B cell (primary cell): ENCODE data around the gene RNF10. TPM values are rescaled to one million over a fixed set of nuclear protein-coding genes. Genes with fewer than 3 reads are reported as not detected.

Experiments
- ATAC-seq: fragments of 200-7000 bp; cut with Tn5 transposase; one replicate; pipeline ENCODE4 v1.10.0; 2021; ENCODE audit warnings: low read depth, mild to moderate bottlenecking, moderate number of reproducible peaks, moderate library complexity
- CTCF ChIA-PET: fragments of 350-600 bp; sonication (Branson Sonifier 250); formaldehyde crosslinking; loops from one replicate; lab custom pipeline; 2021; ENCODE audit warnings: antibody characterized with exemption, inconsistent platforms; lab: Charles Lee
- POLR2A ChIA-PET: fragments of 350-600 bp; sonication (Branson Sonifier 250); formaldehyde crosslinking; loops from one replicate; lab custom pipeline; 2021; ENCODE audit warnings: antibody characterized with exemption; lab: Charles Lee
- DNase-seq: peaks from one replicate; pipeline ENCODE4 v3.0.0; 2013
- H2AFZ ChIP-seq: 2 replicates; pipeline ENCODE4 v1.6.1; 2012; ENCODE audit warnings: mild to moderate bottlenecking, low read depth, low read length; ENCODE audit not compliant: insufficient read depth, poor library complexity, severe bottlenecking
- H3K27ac ChIP-seq, 2 donors: 1 replicate in 1 of 2; 2 replicates in 1 of 2; pipeline ENCODE4 v1.5.1; 2012 to 2013; ENCODE audit warnings: low read length in 2 of 2, mild to moderate bottlenecking in 2 of 2, moderate library complexity in 1 of 2
- H3K27me3 ChIP-seq, 4 experiments: fragments of 200-600 bp in 1 of 4; sonication (generic) in 1 of 4; replicated peaks in 1 of 4; 1 replicate in 2 of 4; 2 replicates in 2 of 4; pipeline versions ENCODE4 v1.6.1 to v1.7.0; 2013 to 2016; ENCODE audit warnings: low read length in 3 of 4, mild to moderate bottlenecking in 2 of 4, mixed read lengths in 1 of 4, moderate library complexity in 1 of 4; ENCODE audit not compliant: insufficient read depth in 4 of 4, control insufficient read depth in 3 of 4; ENCODE audit errors: control extremely low read depth in 1 of 4
- H3K36me3 ChIP-seq, 2 experiments: replicated peaks in 1 of 2; 1 replicate in 1 of 2; 2 replicates in 1 of 2; pipeline versions ENCODE4 v1.6.1 to v1.7.1; 2013; ENCODE audit warnings: low read length in 1 of 2; ENCODE audit not compliant: insufficient read depth in 2 of 2, control insufficient read depth in 1 of 2; ENCODE audit errors: control extremely low read depth in 1 of 2, extremely low read depth in 1 of 2
- H3K4me1 ChIP-seq, 2 donors: fragments of 200-600 bp in 1 of 2; sonication (generic) in 1 of 2; 1 replicate in 1 of 2; 2 replicates in 1 of 2; pipeline versions ENCODE4 v1.5.1 to v1.6.1; 2013 to 2017; ENCODE audit warnings: low read length in 2 of 2; ENCODE audit not compliant: control insufficient read depth in 2 of 2, insufficient read depth in 2 of 2
- H3K4me2 ChIP-seq: replicated peaks from 2 replicates; pipeline ENCODE3; 2012; ENCODE audit warnings: mild to moderate bottlenecking, low read depth, low read length; ENCODE audit not compliant: poor library complexity, severe bottlenecking
- H3K4me3 ChIP-seq, 5 experiments: fragments of 200-600 bp in 1 of 5; sonication (generic) in 1 of 5; 1 replicate in 3 of 5; 2 replicates in 2 of 5; pipeline versions ENCODE4 v1.5.1 to v1.7.0; 2011 to 2016; ENCODE audit warnings: low read length in 4 of 5, mild to moderate bottlenecking in 4 of 5, low read depth in 2 of 5, control low read depth in 1 of 5, moderate library complexity in 1 of 5; ENCODE audit not compliant: insufficient read depth in 1 of 5; ENCODE audit errors: control extremely low read depth in 1 of 5, extremely low read depth in 1 of 5
- H3K79me2 ChIP-seq: fragments of 200-600 bp; sonication (generic); one replicate; pipeline ENCODE4 v1.6.0; 2016; ENCODE audit warnings: low read length; ENCODE audit not compliant: control insufficient read depth, insufficient read depth
- H3K9ac ChIP-seq: fragments of 200-600 bp; sonication (generic); 2 replicates; pipeline ENCODE4 v1.6.1; 2017; ENCODE audit warnings: mild to moderate bottlenecking, low read length, moderate library complexity
- H3K9me3 ChIP-seq, 3 donors: one replicate each; pipeline versions ENCODE4 v1.6.1 to v1.7.1; 2013; ENCODE audit warnings: low read length in 2 of 3; ENCODE audit not compliant: control insufficient read depth in 2 of 3, insufficient read depth in 1 of 3; ENCODE audit errors: control extremely low read depth in 1 of 3
- H4K20me1 ChIP-seq: 2 replicates; pipeline ENCODE4 v1.6.0; 2012; ENCODE audit warnings: mild to moderate bottlenecking, low read length; ENCODE audit not compliant: insufficient read depth, control insufficient read depth, poor library complexity, severe bottlenecking
- H3K27ac Mint-ChIP-seq: one replicate; pipeline ENCODE4 v1.8.0; 2021; ENCODE audit warnings: mixed read lengths
- H3K27me3 Mint-ChIP-seq: one replicate; pipeline ENCODE4 v1.8.0; 2021; ENCODE audit warnings: mixed read lengths
- H3K4me1 Mint-ChIP-seq: one replicate; pipeline ENCODE4 v1.8.0; 2021; ENCODE audit warnings: mixed read lengths
- H3K4me3 Mint-ChIP-seq: one replicate; pipeline ENCODE4 v1.8.0; 2021; ENCODE audit warnings: mixed read lengths
- H3K9me3 Mint-ChIP-seq: one replicate; pipeline ENCODE4 v1.8.0; 2022; ENCODE audit warnings: mixed read lengths; ENCODE audit not compliant: insufficient read depth
- EZH2 ChIP-seq: IDR thresholded peaks from 2 replicates; pipeline ENCODE4 v1.6.1; 2012; ENCODE audit warnings: borderline replicate concordance, low read depth, mild to moderate bottlenecking, moderate library complexity, low read length; ENCODE audit not compliant: insufficient read depth, poor library complexity, severe bottlenecking
- WGBS: methylation state at CpG from one replicate; pipeline ENCODE4 v1.1.5; 2013; ENCODE audit warnings: missing lambda C conversion rate; ENCODE audit not compliant: insufficient coverage; 5-methylcytosine and 5-hydroxymethylcytosine counted together
- intact Hi-C: fragments of 100-400 bp; cut with micrococcal nuclease; formaldehyde crosslinking; loops from one replicate; pipeline ENCODE4 v1.10.0; 2022
- polyA plus RNA-seq: library from polyadenylated mRNA; depleted of rRNA; stranded (reverse); fragments of >200 nt; gene quantifications from 2 replicates; pipeline ENCODE4 v1.2.3, GENCODE V29; 2012
- total RNA-seq, 2 donors: library from RNA; stranded (reverse); fragments of 120-200 nt in 1 of 2; gene quantifications; 1 replicate in 1 of 2; 2 replicates in 1 of 2; pipeline versions ENCODE4 v1.2.3 to v1.2.4, GENCODE V29; 2013 to 2022
- TF ChIP-seq, protein P1 (sequence below): fragments of 200-600 bp; IDR thresholded peaks from one replicate; pipeline ENCODE4 v1.8.0; 2022; ENCODE audit warnings: antibody characterized with exemption, mild to moderate bottlenecking

Gene RNF10
- total and polyA plus RNA-seq, 2 donors (not counting 1 experiment from before 2014, with no cell fraction given), result 163 to 236 TPM

DNA sequence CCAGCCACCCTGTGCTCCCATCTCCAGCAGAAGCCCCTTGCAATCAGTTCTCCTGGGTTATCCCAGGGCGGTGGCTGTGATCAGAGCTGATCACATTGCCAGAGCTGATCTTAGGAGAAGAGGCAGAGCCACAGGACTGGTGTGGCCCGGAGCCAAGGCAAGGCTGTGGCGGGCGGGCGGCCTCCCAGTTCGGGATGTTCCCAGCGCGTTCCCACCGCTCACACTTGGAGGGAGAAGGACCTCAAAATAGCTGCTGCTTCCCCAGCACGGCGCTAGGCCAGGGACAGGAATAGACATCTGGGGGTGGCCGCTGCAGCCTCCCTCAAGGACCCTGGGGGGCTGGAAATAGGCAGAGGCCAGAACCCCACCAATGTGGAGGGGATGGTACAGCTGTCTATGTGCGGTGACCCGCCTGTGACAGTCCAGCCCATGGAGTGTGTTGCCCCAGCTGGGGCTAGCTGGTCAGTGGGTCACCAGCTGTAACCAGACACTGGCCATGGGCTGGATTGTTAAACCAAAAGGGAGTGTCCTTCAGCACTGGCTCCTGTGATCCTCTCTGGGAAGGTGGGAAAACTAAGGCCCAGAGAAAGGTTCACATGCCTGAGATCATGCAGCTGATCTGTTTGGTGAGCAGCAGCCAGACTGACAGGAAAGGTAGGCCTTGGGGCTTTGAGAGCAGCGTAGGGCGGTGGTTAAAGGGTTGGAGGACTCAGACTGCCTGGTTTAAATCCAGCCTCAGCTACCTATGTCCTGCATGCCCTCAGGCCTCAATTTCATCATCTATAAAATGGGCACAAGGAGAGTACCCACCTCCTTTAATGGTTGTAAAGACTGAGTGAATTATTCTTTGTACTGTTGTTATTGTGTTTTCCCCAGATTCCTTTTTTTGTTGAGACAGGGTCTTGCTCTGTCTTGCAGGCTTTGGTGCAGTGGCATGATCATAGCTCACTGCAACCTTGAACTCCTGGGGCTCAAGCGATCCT lies 55.1 kb downstream of the RNF10 start:
- TF ChIP-seq, protein P1, sequence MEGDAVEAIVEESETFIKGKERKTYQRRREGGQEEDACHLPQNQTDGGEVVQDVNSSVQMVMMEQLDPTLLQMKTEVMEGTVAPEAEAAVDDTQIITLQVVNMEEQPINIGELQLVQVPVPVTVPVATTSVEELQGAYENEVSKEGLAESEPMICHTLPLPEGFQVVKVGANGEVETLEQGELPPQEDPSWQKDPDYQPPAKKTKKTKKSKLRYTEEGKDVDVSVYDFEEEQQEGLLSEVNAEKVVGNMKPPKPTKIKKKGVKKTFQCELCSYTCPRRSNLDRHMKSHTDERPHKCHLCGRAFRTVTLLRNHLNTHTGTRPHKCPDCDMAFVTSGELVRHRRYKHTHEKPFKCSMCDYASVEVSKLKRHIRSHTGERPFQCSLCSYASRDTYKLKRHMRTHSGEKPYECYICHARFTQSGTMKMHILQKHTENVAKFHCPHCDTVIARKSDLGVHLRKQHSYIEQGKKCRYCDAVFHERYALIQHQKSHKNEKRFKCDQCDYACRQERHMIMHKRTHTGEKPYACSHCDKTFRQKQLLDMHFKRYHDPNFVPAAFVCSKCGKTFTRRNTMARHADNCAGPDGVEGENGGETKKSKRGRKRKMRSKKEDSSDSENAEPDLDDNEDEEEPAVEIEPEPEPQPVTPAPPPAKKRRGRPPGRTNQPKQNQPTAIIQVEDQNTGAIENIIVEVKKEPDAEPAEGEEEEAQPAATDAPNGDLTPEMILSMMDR, result no peak
- no peak for TF ChIP-seq EZH2
- Histone ChIP-seq H3K9ac (no peak overlapping the region), H3K27ac (no peak overlapping the region), H3K4me1 (peaks cover 5% of the 10 kb centered on the region in 2 donors), H3K79me2 (no peaks in the 10 kb centered on the region), H2AFZ (no peak overlapping the region), H3K9me3 (no peaks in the 10 kb centered on the region), H3K27me3 (peaks cover 0 to 15% (median 5%) of the 10 kb centered on the region in 4 experiments), H3K4me2 (no peak overlapping the region), H3K36me3 (no peaks in the 10 kb centered on the region), H3K4me3 (no peak overlapping the region), H4K20me1 (no peaks in the 10 kb centered on the region)
- intact Hi-C loops, result no loop called here
- ATAC-seq (no peak), DNase-seq (no peak)
- POLR2A ChIA-PET, result interaction anchor here (1.0 kb wide), 1 partner anchor 8 kb away, joined by 3 read pairs; the partner anchor contains the start of gene POP5
- H3K27me3 Mint-ChIP-seq, result peaks cover 3% of the 10 kb centered on the region
- peaks cover 1% of the 10 kb centered on the region for H3K4me1 Mint-ChIP-seq
- no peaks in the 10 kb centered on the region for H3K9me3 Mint-ChIP-seq
- no peak overlapping the region for H3K27ac Mint-ChIP-seq
- no peak overlapping the region for H3K4me3 Mint-ChIP-seq
- WGBS, result 88% methylated on average over 15 of the region's 17 CpGs
- CTCF ChIA-PET, result interaction anchor here (0.5 to 0.7 kb wide), 4 partner anchors 8 to 382 kb away, joined by 3 to 5 read pairs (median 4); partner anchors contain the start of gene POP5
